Stimulated activated naive CD4-positive, alpha-beta T cell treated with Interleukin-2 at 50 U/mL for 16 hours (primary cell): ENCODE results near the gene CASP2.
A peak's percentile ranks its signal among the peaks of the same experiment; 100 is the strongest.

Experiments used
- DNase-seq: peaks from one replicate; lab custom pipeline; 2025; lab: John Stamatoyannopoulos, UW

The CASP2 gene

DNA sequence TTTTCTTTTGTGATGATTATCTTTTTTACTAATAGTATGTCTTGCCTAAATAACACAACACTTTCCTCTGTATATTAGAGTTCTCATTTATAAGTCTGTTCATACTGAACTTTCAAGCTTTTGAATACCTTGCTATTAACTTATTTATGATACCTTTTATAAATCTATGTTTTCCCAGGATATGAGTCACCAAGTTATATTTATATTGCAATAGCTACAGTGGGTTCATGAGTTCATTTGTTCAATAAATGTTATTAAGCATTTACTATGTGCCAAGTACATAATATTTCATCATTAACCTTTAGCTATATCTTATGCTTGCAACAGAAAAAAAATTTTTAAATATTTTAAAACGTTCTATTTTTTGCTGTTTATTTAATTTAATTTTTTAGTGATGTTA lies 46.1 kb downstream of the CASP2 start:
- no peak for DNase-seq

DNA sequence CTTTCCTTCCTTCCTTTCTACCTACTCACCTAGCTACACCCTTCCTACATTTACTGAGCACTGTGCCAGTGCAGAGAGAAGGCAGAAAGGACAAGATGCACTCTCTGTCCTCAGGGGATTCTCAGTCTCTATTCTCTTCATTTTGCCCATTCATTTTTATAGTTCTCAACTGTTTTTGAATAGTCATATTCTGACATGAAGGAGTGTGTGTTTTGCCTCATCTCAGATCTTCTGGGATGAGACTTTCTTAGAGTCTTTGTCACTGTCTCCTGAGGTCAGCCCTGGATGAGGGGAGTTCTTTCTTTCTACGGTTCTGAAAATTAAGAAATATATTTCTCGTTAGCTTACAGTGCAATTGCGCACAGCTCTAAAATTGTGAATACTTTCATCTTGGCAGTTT lies 49.1 kb downstream of the CASP2 start:
- DNase-seq = no peak

DNA sequence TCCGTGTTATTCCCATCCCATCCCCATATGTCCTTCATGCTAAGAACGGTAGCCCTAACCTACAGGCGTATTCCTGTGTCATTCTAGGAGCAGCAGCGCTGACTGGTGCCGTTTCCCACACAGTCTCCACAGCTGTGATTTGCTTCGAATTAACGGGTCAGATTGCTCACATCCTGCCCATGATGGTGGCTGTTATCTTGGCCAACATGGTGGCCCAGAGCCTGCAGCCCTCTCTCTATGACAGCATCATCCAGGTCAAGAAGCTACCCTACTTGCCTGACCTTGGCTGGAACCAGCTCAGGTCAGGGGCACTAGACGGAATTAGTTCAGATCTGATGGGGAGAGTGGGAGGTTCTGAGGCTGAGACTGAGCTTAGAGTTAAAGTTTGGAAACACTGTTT lies 53.7 kb downstream of the CASP2 start:
- DNase-seq = no peak

DNA sequence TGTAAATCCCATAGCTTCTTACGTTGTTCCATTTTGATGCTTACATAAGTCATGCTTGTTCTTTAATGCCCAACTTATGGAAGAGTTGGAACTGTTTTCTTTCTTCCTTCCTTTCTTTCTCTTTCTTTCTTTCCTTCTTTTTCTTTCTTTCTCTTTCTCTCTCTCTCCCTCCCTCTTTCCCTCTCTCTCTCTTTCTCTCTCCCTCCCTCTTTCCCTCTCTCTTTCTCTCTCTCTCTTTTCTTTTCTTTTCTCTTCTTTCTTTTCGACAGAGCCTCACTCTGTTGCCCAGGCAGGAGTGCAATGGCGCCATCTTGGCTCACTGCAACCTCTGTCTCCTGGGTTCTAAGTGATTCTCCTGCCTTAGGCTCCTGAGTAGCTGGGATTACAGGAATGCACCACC lies 55.4 kb downstream of the CASP2 start:
- DNase-seq = no peak

DNA sequence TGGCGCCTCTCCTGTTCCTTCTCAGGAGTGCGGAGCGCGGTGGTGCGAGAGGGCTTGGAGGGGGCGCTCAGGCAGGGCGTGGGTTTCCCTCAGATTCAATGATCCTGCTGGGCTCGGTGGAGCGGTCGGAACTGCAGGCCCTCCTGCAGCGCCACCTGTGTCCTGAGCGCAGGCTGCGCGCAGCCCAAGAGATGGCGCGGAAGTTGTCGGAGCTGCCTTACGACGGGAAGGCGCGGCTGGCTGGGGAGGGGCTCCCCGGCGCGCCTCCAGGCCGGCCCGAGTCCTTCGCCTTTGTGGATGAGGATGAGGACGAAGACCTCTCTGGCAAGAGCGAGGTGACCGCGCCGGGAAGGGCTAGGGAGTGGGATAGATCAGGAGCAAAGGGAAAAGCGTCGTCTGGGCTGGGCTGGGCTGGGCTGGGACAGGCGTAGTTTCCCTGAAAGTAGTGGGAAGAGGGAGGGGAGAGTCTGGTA lies 57.3 kb downstream of the CASP2 start:
- DNase-seq = peak; percentile 52

DNA sequence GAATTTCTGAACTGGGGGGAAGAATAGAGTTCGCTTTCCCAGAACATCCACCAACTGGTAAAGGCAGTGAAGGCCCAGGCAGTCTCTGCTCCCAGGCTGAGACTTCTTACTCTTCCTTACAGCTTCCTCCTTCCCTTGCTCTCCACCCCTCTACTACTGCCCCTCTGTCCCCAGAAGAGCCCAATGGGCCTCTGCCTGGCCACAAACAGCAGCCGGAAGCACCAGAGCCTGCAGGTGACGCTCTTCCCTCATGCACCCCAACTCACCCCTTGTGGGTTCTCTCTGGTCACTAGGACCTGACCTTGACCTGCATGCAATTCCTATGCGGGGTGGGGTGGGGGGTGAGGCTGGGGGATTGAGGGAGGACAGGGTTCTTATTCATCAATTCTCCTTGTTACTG lies 57.9 kb downstream of the CASP2 start:
- no peak for DNase-seq

DNA sequence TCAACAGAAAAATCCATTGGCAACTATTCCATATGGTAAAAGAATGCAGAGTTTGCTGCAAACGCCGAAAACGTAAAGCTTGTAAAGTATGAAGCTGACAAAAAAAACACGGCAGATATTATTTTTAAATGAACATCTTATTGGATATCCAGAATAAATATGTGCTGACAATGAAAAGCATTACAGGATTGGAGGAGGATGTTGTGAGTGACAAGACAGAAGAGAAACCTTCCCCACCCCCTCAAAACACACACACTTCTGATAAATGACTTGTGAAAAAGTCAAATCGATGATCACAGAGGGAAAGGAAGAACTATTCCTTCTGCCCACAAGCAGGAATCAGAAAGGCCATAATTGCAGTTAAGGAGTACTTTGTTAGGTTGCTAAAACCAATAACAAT lies 59.8 kb downstream of the CASP2 start:
- no peak for DNase-seq

DNA sequence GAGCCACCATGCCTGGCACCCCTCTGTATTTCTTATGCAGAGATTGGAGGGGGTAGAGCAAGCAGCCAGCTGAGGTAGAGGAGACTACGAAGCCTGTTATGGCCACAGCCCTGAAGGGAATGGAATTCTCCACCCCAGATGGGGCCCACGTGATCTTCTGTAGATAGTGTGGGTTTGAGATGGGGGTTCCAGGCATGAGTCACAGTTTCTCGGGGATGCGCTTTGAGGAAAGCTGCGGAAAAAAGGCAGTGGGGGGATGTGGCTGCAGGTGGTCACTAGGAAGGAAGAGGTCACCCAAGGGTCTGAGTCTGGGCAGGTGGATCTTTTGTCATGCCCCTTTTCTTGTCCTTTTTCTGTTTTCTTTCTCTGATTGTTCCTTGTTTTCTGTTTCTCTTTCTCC lies 62.9 kb downstream of the CASP2 start:
- no peak for DNase-seq

DNA sequence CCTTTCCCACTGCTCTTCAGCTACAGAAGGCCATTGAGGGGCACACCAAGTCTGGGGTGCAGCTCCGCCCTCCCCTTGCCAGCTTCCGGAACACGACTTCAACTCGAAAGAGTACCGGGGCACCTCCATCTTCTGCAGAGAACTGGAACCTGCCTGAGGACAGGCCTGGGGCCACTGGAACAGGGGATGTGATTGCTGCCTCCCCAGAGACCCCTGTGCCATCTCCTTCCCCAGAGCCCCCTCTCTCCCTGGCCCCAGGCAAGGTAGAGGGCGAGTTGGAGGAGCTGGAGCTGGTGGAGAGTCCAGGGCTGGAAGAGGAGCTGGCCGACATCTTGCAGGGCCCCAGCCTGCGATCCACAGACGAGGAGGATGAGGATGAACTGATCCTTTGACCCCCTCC lies 63.4 kb downstream of the CASP2 start:
- no peak for DNase-seq

DNA sequence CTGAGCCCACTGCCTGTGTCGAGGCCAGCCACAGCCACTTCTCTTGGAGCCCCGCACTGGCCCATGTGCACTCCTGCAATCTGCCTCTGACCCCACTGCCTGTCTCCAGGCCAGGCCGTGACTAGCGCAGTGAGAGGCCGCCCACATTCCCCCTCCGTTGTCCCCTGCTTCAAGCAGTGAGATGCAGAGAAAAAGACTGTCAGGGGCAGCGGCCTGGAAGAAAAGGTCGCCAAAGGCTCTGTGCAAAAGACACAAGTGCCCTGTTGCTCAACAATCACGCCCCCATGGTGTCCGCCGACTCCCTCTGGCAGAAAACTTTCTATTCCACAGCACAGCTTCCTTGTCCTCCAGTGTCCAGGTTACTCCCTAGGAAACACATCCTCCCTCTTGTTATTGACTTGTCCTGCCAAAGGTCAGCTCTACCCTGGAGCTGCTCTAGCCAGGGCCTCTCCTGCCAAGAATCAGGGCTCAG lies 64.4 kb downstream of the CASP2 start:
- no peak for DNase-seq

DNA sequence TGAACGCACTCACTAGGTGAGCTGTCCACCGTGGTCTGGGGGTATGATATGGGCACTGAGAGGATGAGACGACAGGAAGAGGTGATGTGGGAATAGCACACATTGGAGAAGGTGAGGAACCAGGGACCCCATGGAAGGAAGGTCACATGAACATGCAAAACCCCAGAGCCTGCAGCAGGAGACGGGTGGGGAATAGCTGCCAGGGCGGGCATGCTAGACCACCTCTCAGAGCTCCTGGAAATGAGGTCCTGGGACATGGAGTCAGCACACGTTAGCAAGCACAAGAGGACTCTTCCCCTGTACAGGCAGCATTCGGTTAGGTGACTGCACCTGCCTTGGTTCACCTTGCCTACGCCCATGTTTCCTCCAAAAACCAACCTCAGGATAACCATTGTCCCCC lies 66.2 kb downstream of the CASP2 start:
- DNase-seq = no peak

DNA sequence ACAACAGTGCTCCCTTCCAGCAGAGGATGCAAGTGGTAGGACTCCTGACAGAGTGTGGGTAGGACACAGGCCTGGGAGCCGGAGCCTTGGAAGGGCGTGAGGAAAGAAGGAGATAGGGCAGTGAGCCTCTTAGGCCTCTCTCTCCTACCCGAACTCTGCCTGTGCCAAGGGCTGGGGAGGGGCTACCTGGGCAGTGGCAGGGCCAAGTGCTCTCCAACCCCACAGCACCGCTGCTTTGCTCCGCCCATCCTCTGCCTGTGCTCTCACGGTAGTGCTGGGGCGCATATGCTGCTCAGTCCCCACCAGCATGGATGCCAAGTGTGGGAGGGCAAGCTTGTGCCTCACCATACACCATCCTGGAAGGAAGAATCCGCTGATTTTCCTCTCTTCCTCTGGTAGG lies 66.8 kb downstream of the CASP2 start:
- no peak for DNase-seq

DNA sequence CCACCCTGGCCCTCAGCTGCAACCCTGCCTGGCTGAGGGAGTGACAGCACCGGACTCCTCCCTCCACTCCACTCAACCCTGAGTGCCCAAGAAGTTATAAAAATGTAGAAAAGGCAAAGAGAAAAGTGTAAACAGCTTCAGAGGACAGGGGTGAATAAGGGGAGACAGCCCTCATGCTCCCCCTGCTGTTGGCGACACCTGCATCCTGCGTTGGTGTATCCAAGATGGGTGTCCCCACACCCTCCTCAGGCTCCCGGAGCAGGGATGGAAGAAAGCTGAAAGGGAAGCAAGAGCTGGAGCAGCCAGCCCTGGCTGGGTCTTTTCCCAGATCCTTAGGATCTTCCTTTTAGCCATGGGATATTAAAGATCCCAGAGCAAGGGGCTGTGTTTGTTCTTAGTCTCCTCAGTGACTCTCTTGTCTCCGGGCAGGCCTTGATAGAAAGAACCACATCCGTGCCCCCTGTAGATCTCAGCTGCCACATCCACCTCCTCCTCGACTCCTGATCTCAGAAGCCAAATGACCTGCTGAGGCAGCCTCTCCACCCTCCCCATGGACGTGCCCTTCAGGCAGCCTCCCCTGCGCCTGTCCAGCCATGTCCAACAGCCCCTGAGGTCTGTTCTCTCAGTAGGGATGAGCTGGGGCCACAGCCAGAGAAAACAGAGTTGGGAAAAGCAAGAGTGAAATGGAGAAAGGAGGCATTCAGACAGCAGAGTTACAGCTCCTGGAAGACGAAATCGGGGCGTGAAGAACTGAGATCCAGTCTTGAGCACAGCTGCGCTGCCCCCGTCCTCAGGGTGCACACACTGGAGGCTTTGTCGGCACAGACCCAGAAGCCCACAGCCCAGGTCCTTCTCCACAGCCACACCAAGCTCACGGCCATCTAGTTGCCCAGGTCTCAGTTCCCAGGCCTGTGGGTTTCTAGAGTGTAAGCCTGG lies 67.6 kb downstream of the CASP2 start:
- no peak for DNase-seq

DNA sequence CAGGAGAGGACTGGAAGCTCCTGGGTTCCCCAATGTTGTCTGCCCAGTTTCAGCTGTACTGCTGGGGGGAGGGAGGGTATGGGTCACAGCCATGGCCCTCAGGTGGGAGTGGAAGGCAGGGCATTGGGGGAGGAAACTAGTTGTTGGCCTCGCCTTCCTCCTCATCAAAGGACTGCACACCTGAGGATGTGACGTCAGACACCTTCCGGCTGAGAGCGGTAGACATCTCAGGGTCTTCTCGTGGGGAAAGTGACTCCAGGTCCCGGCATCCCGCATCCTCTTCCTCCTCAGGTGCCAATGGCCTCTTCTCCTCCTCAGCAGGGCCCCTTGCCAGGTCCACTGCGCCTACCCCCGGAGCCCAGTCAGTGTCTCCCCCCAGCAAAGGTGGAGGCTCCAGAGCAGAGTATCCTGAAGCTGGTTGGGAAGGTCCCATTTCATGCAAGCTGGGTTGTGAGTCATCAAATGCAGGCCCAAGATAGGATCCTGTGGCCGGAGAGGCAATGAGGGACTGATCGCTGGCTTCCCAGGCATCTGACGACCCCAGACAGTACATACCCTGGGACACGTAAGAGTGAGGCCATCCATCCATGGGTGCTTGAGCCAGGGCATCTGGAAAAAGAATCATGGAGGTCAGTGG lies 68.4 kb downstream of the CASP2 start:
- DNase-seq = no peak
